Loucy (cell line): ENCODE measurements around the gene ATF6.

Experiments used
- H2AFZ ChIP-seq: fragments of 200-600 bp; sonication (generic); 2 replicates; pipeline ENCODE4 v1.6.0; 2016; ENCODE audit warnings: antibody characterized with exemption, mild to moderate bottlenecking, low read length, moderate library complexity
- H3F3A ChIP-seq: fragments of 200-600 bp; 2 replicates; pipeline ENCODE4 v1.6.0; 2016; ENCODE audit warnings: antibody characterized with exemption, low read depth, mild to moderate bottlenecking
- H3K27me3 ChIP-seq: fragments of 200-600 bp; sonication (generic); 2 replicates; pipeline ENCODE4 v1.6.1; 2014; ENCODE audit warnings: low read length, mild to moderate bottlenecking; ENCODE audit not compliant: insufficient read depth, poor library complexity, severe bottlenecking
- H3K36me3 ChIP-seq: fragments of 200-600 bp; sonication (generic); 2 replicates; pipeline ENCODE4 v1.6.1; 2016; ENCODE audit warnings: low read length; ENCODE audit not compliant: insufficient read depth
- H3K4me1 ChIP-seq: fragments of 200-600 bp; sonication (generic); 2 replicates; pipeline ENCODE4 v1.5.1; 2014; ENCODE audit warnings: low read length, mild to moderate bottlenecking; ENCODE audit not compliant: insufficient read depth, poor library complexity, severe bottlenecking
- H3K4me2 ChIP-seq: fragments of 200-600 bp; sonication (generic); 2 replicates; pipeline ENCODE4 v1.6.0; 2014; ENCODE audit warnings: antibody characterized with exemption, low read length, low read depth, mild to moderate bottlenecking; ENCODE audit not compliant: poor library complexity, severe bottlenecking
- H3K4me3 ChIP-seq: fragments of 200-600 bp; sonication (generic); 2 replicates; pipeline ENCODE4 v1.5.1; 2014; ENCODE audit warnings: low read length, mild to moderate bottlenecking, mixed read lengths; ENCODE audit not compliant: poor library complexity, severe bottlenecking
- H3K79me2 ChIP-seq: fragments of 200-600 bp; sonication (generic); 2 replicates; pipeline ENCODE4 v1.6.1; 2014; ENCODE audit warnings: low read length; ENCODE audit not compliant: insufficient read depth
- H3K9ac ChIP-seq: fragments of 200-600 bp; sonication (generic); 2 replicates; pipeline ENCODE4 v1.6.0; 2014; ENCODE audit warnings: mild to moderate bottlenecking, low read depth, low read length, moderate library complexity; ENCODE audit not compliant: poor library complexity, severe bottlenecking
- H3K9me2 ChIP-seq: fragments of 200-600 bp; sonication (generic); replicated peaks from 2 replicates; pipeline ENCODE4 v1.6.1; 2016; ENCODE audit warnings: low read depth, low read length, mixed read lengths
- H3K9me3 ChIP-seq: fragments of 200-600 bp; sonication (generic); 2 replicates; pipeline ENCODE4 v1.6.1; 2014; ENCODE audit warnings: mild to moderate bottlenecking, antibody characterized with exemption, low read length, low read depth; ENCODE audit not compliant: insufficient read depth
- H4K20me1 ChIP-seq: fragments of 200-600 bp; sonication (generic); 2 replicates; pipeline ENCODE4 v1.6.0; 2014; ENCODE audit warnings: antibody characterized with exemption, low read length, mild to moderate bottlenecking; ENCODE audit not compliant: insufficient read depth, poor library complexity, severe bottlenecking
- EZH2phosphoT487 ChIP-seq: fragments of 200-600 bp; IDR thresholded peaks from 2 replicates; pipeline ENCODE4 v1.6.1; 2018; ENCODE audit warnings: antibody characterized with exemption, mild to moderate bottlenecking, moderate library complexity, borderline replicate concordance
- TF ChIP-seq, protein P1 (sequence below): fragments of 200-600 bp; sonication (generic); conservative IDR thresholded peaks from 2 replicates; pipeline ENCODE4 v1.5.1; 2014; ENCODE audit warnings: mild to moderate bottlenecking, antibody characterized with exemption, low read length

The ATF6 gene

DNA sequence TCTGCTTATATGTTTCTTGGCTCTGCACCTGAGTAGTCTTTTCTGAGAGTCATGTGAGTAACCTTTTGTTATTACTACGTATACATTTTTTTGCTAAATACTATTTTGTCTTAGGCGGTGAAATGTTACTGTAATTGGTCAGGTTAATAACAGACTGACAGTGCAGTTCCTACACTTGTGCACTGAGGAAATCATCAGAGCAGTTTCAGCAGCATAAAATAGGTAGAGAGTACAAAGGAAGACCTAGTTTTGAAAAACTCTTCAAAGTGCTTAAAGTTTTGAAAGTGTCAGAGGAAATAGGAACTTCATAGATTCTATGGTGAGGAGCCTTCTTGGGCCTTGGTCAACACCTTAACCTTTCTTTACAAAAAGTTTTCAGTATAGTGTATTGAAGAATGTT, 11.1 kb downstream of the ATF6 start:
- Histone ChIP-seq H3K4me1 (peaks cover 62% of the 10 kb centered on the region), H3K9ac (peak overlapping the region; percentile 21), H3K9me3 (no peaks in the 10 kb centered on the region), H3F3A (no peaks in the 10 kb centered on the region; the same call in 1 of the 2 replicates), H3K79me2 (peaks cover 93% of the 10 kb centered on the region), H3K4me3 (peak overlapping the region; percentile 21), H3K36me3 (peaks cover 20% of the 10 kb centered on the region; the same call in 1 of the 2 replicates), H3K27me3 (no peaks in the 10 kb centered on the region), H3K4me2 (peak overlapping the region; percentile 77), H4K20me1 (peaks cover 14% of the 10 kb centered on the region), H2AFZ (no peak overlapping the region), H3K9me2 (no peaks in the 10 kb centered on the region)
- no peak for TF ChIP-seq EZH2phosphoT487
- TF ChIP-seq, protein P1, sequence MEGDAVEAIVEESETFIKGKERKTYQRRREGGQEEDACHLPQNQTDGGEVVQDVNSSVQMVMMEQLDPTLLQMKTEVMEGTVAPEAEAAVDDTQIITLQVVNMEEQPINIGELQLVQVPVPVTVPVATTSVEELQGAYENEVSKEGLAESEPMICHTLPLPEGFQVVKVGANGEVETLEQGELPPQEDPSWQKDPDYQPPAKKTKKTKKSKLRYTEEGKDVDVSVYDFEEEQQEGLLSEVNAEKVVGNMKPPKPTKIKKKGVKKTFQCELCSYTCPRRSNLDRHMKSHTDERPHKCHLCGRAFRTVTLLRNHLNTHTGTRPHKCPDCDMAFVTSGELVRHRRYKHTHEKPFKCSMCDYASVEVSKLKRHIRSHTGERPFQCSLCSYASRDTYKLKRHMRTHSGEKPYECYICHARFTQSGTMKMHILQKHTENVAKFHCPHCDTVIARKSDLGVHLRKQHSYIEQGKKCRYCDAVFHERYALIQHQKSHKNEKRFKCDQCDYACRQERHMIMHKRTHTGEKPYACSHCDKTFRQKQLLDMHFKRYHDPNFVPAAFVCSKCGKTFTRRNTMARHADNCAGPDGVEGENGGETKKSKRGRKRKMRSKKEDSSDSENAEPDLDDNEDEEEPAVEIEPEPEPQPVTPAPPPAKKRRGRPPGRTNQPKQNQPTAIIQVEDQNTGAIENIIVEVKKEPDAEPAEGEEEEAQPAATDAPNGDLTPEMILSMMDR = no peak

DNA sequence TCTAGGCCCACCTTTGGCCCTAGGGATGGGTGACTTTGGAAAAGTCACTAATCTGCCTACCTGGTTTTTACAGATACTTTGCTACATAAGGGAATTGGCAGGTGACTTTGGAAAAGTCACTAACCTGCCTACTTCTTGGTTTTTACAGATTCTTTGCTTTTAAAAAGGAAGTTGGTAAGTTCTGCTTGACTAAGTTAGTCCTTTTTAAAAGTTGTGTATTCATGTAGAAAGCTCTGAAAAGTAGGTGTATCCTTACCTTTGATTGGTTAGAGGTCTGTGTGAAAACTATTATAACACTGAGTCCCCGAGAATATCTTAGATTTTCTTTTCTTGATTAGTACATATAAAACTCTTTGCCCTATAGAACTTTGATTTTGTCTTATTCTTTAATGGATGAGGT, 12.4 kb downstream of the ATF6 start:
- H4K20me1 ChIP-seq = peaks cover 14% of the 10 kb centered on the region
- no peak overlapping the region for H2AFZ ChIP-seq
- no peak overlapping the region for H3K4me2 ChIP-seq
- no peaks in the 10 kb centered on the region for H3K9me3 ChIP-seq
- no peaks in the 10 kb centered on the region for H3K27me3 ChIP-seq
- TF ChIP-seq, protein P1 = no peak
- no peak for TF ChIP-seq EZH2phosphoT487
- no peak overlapping the region for H3K4me3 ChIP-seq
- no peaks in the 10 kb centered on the region; the same call in 1 of the 2 replicates for H3F3A ChIP-seq
- H3K4me1 ChIP-seq = peaks cover 53% of the 10 kb centered on the region
- H3K79me2 ChIP-seq = peaks cover 89% of the 10 kb centered on the region
- no peak overlapping the region for H3K9ac ChIP-seq
- peaks cover 32% of the 10 kb centered on the region; the same call in 1 of the 2 replicates for H3K36me3 ChIP-seq
- H3K9me2 ChIP-seq = no peaks in the 10 kb centered on the region

DNA sequence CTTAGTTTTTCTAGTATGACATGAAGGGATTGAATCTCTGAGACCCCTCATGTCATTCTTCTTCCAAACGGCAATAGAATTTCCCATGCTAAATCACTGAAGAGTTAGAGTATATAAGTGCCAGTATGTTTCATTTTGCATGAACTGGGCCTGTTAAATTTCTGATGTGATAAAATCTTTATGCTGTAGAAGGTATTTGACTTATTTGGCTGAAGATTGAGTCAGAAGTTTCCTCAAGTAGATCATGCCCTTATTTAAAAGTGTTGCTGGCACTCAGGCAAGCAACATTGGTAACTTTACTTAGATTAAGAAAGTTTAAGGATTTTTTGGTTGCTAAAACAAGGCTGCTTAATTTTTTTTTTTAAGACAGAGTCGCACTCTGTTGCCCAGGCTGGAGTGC, 13.3 kb downstream of the ATF6 start:
- Histone ChIP-seq H4K20me1 (peaks cover 14% of the 10 kb centered on the region), H3K27me3 (no peaks in the 10 kb centered on the region), H3K79me2 (peaks cover 80% of the 10 kb centered on the region), H2AFZ (no peak overlapping the region), H3K4me2 (no peak overlapping the region), H3K9me2 (no peaks in the 10 kb centered on the region), H3K9ac (no peak overlapping the region), H3F3A (no peaks in the 10 kb centered on the region), H3K4me3 (no peak overlapping the region), H3K36me3 (peaks cover 41% of the 10 kb centered on the region; the same call in 1 of the 2 replicates), H3K9me3 (no peaks in the 10 kb centered on the region), H3K4me1 (peaks cover 44% of the 10 kb centered on the region)
- TF ChIP-seq EZH2phosphoT487 = no peak
- TF ChIP-seq, protein P1 = no peak
